Activated T-cell treated with anti-CD3 and anti-CD28 coated beads, Interleukin-2, amount 50 U/mL, for 48 hours (primary cell): ENCODE results near the gene TBC1D17.
A peak's percentile ranks its signal among the peaks of the same experiment; 100 is the strongest.

ENCODE experiments used
- DNase-seq, 2 experiments: peaks; one replicate each; pipeline ENCODE4 v3.0.0-alpha.2; 2020

Gene TBC1D17

DNA sequence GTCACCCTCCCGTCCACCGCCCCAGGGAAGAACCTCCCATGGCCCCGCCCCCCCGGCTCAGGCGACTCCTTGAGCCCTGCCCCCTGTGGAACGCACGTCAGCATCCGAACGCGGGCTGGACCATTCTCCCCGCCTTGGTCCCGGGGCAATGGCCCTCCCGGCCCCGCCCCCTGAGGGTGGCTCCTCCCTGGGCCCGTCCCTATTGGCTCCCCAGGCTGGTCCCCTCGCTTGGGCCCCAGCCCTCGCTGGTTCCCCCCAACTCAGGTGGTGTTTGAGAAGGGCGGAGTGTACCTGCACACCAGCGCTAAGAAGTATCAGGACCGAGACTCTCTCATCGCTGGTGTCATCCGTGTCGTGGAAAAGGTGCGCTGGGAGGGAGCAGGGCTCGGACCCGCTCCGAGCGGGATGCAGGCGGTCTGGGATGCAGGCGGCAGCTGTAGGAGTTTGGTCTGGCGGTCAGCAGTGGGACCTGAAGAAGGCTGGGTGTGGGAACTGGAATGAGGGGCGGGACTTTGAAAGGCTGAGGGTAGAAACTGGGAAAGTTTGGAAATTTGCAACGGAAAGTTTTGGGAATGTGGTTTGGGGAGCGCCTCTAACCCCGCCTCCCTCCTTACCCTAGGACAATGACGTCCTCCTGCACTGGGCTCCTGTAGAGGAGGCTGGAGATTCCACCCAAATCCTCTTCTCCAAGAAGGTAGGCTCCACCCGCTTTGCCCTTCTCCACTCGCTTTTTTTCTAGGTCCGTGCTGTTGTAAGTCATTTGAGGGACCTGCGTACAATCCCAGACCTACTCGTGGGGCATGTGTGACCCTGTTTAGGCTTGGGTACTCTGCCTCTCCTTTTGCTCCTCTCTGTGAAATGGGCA is 609 bp downstream of the TBC1D17 start:
- peak; percentile 99 for DNase-seq

DNA sequence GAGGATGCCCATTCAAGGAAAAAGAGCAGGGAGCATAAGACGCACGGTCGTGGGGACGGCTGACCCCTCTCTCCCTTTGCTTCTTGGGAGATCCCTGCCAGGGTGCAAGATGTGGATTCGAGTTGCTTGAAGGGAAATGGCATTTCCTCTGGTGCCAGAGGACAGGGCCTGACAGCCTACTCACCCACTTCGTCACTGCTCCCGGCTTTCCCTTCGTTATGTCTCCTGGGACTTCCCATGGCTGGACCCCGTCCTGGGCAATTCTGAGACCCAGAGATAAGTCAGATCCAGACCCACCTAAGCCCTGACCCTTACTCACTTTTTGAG is 1.2 kb downstream of the TBC1D17 start:
- no peak for DNase-seq

GRCh38 chr19:49879243-49879963 is 1.9 kb downstream of the TBC1D17 start:
- DNase-seq, result no peak

- no peak for DNase-seq
These were observed 2.8 kb downstream of the TBC1D17 start for GRCh38 chr19:49880162-49880869.

DNA sequence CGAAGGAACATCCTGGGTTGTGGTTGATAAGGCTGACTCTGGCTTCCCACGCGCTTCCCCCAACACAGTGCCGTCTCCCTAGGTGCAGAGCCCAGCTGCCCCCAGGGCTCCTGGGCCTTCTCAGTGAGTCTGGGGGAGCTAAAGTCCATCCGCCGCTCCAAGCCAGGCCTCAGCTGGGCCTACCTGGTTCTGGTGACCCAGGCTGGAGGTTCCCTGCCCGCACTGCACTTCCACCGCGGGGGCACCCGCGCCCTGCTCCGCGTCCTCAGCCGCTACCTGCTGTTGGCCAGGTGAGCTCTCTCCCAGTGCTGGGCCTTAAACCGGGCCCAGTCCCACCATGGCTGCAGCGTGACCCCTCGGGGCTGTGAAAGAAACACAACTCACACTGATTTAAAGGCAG is 3.7 kb downstream of the TBC1D17 start:
- no peak for DNase-seq

GRCh38 chr19:49881672-49882394 is 4.3 kb downstream of the TBC1D17 start:
- no peak for DNase-seq

DNA sequence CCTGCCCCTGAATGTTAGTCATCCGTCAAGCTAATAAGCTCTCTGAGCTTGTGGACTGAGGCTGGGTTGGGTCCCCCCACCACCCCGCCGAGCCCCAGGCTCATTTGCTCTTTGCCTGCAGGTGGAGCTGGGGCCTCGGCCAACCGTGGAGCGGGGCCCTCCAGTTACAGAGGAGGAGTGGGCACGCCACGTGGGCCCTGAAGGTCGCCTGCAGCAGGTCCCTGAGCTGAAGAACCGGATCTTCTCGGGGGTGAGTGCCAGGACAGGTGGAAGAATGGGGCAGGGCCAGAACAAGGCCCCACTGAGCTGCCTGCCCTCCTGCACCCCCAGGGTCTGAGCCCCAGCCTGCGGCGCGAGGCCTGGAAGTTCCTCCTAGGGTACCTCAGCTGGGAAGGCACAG is 5.1 kb downstream of the TBC1D17 start:
- DNase-seq, result no peak

- no peak for DNase-seq
These were observed 5.6 kb downstream of the TBC1D17 start for GRCh38 chr19:49883094-49883493.

GRCh38 chr19:49884109-49884508 is 6.6 kb downstream of the TBC1D17 start:
- no peak for DNase-seq

DNA sequence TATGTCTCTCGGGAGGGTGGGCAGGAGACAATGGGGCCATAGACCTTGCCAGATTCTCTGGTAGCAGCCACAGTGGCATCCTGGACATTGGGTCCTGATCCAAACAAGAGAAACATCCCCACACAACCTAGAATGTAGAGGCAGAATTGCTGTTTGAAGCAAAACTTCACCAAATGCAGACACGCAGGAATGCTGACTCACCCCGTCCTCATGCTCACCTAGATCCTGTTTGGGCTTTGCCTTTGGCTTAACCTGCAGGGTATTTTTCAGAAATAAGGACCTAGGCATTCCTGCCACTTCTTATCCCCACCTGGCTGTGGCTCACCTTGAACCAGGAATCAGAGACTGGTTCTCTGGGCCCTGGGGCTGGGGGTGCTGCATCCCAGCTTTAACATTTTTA is 7.3 kb downstream of the TBC1D17 start:
- DNase-seq, result no peak

- no peak for DNase-seq
These were observed 9.6 kb downstream of the TBC1D17 start for GRCh38 chr19:49887037-49887664.

DNA sequence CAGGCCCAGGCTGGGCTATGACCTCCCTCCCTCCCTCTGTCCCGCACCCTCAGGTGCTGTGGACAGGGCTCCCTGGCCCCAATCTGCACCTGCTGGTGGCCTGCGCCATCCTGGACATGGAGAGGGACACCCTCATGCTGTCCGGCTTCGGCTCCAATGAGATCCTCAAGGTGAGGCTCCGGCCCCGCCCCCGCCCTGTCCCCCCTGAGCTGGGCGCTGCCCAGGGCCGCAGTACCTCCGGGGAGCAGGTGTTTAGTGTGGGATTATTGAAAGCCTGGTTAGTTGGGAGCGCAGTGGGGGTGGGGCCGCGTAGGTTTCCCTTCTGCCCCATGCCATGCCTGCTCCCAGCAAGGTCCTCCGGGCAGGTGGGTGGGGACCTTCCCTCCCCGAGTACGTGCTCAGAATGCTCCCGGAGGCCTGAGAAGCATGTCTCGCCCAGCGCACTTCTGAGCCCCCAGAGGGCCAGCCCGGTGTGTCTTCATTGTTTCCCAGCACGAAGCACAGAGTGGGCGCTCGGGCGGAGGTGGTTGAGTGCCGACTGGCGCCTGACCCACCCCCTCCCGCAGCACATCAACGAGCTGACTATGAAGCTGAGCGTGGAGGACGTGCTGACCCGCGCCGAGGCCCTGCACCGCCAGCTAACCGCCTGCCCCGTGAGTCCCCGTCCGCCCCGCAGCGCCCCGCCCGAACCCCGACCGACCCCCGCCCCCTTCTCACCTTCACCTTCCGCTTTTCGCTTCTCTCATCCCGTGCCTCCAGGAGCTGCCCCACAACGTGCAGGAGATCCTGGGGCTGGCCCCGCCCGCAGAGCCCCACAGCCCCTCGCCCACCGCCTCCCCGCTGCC is 10.4 kb downstream of the TBC1D17 start:
- peak in 1 of 2 experiments; percentile 19 for DNase-seq

GRCh38 chr19:49888510-49888824 is 11.0 kb downstream of the TBC1D17 start:
- no peak for DNase-seq

GRCh38 chr19:49889038-49889686 is 11.7 kb downstream of the TBC1D17 start:
- no peak for DNase-seq

GRCh38 chr19:49889687-49890348 is 12.3 kb downstream of the TBC1D17 start:
- peak; percentile 82 to 87 for DNase-seq

- peak; percentile 76 to 81 for DNase-seq
These were observed 13.1 kb downstream of the TBC1D17 start for GRCh38 chr19:49890349-49891311.

DNA sequence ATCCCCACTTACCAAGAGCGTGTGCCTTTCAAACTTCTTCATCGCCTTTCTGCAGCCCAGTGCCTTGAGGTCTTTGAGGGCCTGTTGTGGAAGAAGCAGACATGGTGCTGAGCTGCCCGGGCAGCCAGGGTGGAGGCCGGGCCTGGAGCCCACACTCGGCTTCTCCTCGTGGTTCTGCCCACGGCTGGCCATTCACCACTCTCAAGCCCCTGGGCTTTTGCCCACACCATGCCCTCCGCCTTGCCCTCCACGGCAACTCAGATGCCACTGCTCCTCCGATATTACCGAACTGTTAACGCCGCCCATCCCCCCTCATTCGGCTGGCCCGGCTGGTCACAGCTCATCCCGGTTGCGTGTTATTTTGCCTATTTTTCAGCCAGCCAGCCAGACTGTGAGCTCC is 13.9 kb downstream of the TBC1D17 start:
- no peak for DNase-seq

DNA sequence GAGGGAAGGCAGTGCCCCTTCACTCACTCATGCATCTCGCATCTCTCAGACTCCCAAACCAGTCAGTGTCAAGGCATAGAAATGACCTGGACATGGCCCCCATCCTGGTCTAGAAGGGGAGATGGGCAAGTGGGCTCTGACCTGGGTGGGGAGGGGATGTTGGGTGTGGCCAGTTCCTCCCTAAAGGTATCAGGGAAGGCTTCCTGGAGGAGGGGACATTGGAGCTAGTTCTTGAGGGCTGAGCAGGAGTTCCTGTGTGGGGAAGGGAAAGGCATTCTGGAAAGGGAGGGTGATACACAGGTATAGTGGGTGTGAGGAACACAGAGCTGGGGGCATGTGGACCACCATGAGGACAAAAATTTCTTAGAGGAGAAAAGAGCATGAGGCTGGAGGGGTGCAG is 15.2 kb downstream of the TBC1D17 start:
- no peak for DNase-seq

DNA sequence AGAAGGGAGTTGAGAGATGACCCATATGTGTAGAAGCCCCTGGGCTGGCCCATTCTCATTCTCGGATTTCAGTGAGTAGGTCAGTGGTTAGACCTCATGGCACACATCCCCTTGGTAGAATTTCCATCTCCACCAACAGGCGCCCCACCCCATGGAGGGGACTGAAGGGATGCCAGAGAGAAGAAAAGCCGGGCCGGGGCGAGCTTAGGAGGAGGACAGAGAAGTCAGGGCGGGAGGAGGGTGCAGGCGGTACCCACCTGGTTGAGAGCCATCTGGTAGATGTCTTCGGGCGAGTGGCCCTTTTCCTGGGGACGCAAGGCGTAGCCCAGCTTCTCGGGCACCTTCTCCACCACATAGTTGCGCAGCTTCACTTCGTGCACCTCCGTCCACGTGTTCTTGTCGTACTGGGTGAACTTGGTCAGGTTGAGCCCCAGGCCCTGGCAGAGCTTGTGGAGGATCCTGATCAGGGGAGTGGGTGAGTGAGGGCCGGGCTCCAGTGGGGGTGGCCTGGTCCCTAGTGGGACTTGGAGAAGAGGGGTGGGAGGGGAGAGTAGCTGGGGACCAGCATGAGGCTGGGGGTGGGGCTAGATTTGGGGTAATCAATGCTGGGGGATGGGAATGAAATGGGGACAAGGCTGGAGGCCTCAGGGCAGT is 16.6 kb downstream of the TBC1D17 start:
- no peak for DNase-seq
